Suprapubic skin (tissue), 3 donors: Measurements from ENCODE around the gene PLXNA4.

ENCODE experiments used
- CTCF ChIP-seq, 2 donors: fragments of 200-600 bp in 1 of 2; fragments of 450-650 bp in 1 of 2; sonication (generic) in 1 of 2; IDR thresholded peaks; one replicate each; pipeline ENCODE4 v1.5.1; 2016 to 2019; ENCODE audit warnings: antibody characterized with exemption in 2 of 2, mild to moderate bottlenecking in 1 of 2, moderate library complexity in 1 of 2
- EP300 ChIP-seq: sonication (generic); formaldehyde crosslinking; IDR thresholded peaks from one replicate; pipeline ENCODE4 v1.6.1; 2017; ENCODE audit warnings: antibody characterized with exemption

- TF ChIP-seq CTCF (IDR thresholded peaks at IDR 0.05) (no peak), EP300 (no peak)
Observed at GRCh38 chr7:132097550-132098134, 478.6 kb downstream of the PLXNA4 start.
